Mesenchymal stem cell (in vitro differentiated cells and primary cell): Measurements from ENCODE around the gene RBFOX2.
"Not testable (repeated sequence)": the region's sequence is repeated elsewhere in the genome, so short reads cannot be mapped to it uniquely, and the experiment has no call there.

ENCODE experiments used
- DNase-seq: peaks from one replicate; pipeline ENCODE4 v3.0.0-alpha.2; 2013
- H2AFZ ChIP-seq: one replicate; pipeline ENCODE4 v1.6.1; 2013; ENCODE audit warnings: low read depth, mild to moderate bottlenecking, control low read depth, inconsistent platforms, low read length, moderate library complexity
- H2AK5ac ChIP-seq: 2 replicates; pipeline ENCODE4 v1.6.1; 2013; ENCODE audit warnings: low read length, moderate library complexity, mild to moderate bottlenecking, inconsistent platforms; ENCODE audit not compliant: severe bottlenecking
- H2BK120ac ChIP-seq: one replicate; pipeline ENCODE4 v1.6.1; 2013; ENCODE audit warnings: low read depth, mild to moderate bottlenecking, inconsistent platforms, low read length, moderate library complexity
- H2BK12ac ChIP-seq, 2 experiments: one replicate each; pipeline ENCODE4 v1.6.1; 2013; ENCODE audit warnings: inconsistent platforms in 2 of 2, low read length in 2 of 2, mild to moderate bottlenecking in 2 of 2, moderate library complexity in 2 of 2, control low read depth in 1 of 2
- H2BK15ac ChIP-seq: one replicate; pipeline ENCODE4 v1.6.1; 2013; ENCODE audit warnings: mild to moderate bottlenecking, low read depth, inconsistent platforms; ENCODE audit not compliant: poor library complexity, severe bottlenecking
- H2BK5ac ChIP-seq: 2 replicates; pipeline ENCODE4 v1.6.1; 2013; ENCODE audit warnings: low read depth, mild to moderate bottlenecking, low read length, control low read depth, inconsistent platforms; ENCODE audit not compliant: poor library complexity, severe bottlenecking
- H3K14ac ChIP-seq, 2 experiments: one replicate each; pipeline ENCODE4 v1.6.1; 2013; ENCODE audit warnings: inconsistent platforms in 2 of 2, low read length in 2 of 2, control low read depth in 1 of 2, mild to moderate bottlenecking in 1 of 2, moderate library complexity in 1 of 2
- H3K18ac ChIP-seq, 2 experiments: one replicate each; pipeline ENCODE4 v1.6.1; 2013; ENCODE audit warnings: inconsistent platforms in 2 of 2, low read length in 2 of 2, control low read depth in 1 of 2, low read depth in 1 of 2, mild to moderate bottlenecking in 1 of 2
- H3K23ac ChIP-seq, 2 experiments: one replicate each; pipeline ENCODE4 v1.6.1; 2013; ENCODE audit warnings: inconsistent platforms in 2 of 2, low read length in 2 of 2, mild to moderate bottlenecking in 2 of 2, moderate library complexity in 2 of 2, control low read depth in 1 of 2
- H3K27ac ChIP-seq: 2 replicates; pipeline ENCODE4 v1.5.1; 2013; ENCODE audit warnings: mild to moderate bottlenecking, moderate library complexity, low read length, control low read depth, inconsistent platforms; ENCODE audit not compliant: poor library complexity, severe bottlenecking
- H3K27me3 ChIP-seq, 2 experiments: 2 replicates each; pipeline versions ENCODE4 v1.6.1 to v1.7.0; 2013; ENCODE audit warnings: low read length in 2 of 2, mild to moderate bottlenecking in 2 of 2, moderate library complexity in 2 of 2, control low read depth in 1 of 2, inconsistent platforms in 1 of 2; ENCODE audit not compliant: control insufficient read depth in 1 of 2, insufficient read depth in 1 of 2
- H3K36me3 ChIP-seq, 2 experiments: 2 replicates each; pipeline versions ENCODE4 v1.6.1 to v1.7.0; 2013; ENCODE audit warnings: low read length in 2 of 2, control low read depth in 1 of 2, inconsistent platforms in 1 of 2, low read depth in 1 of 2, mild to moderate bottlenecking in 1 of 2; ENCODE audit not compliant: insufficient read depth in 2 of 2, control insufficient read depth in 1 of 2
- H3K4ac ChIP-seq, 2 experiments: one replicate each; pipeline ENCODE4 v1.6.1; 2013; ENCODE audit warnings: inconsistent platforms in 2 of 2, low read length in 2 of 2, mild to moderate bottlenecking in 2 of 2, moderate library complexity in 2 of 2, control low read depth in 1 of 2, low read depth in 1 of 2
- H3K4me1 ChIP-seq: 2 replicates; pipeline ENCODE4 v1.6.1; 2013; ENCODE audit warnings: low read depth, low read length, control low read depth; ENCODE audit not compliant: control insufficient read depth, insufficient read depth
- H3K4me2 ChIP-seq: 2 replicates; pipeline ENCODE4 v1.6.1; 2013; ENCODE audit warnings: low read length, mild to moderate bottlenecking, inconsistent platforms; ENCODE audit not compliant: poor library complexity, severe bottlenecking
- H3K4me3 ChIP-seq, 2 experiments: 2 replicates each; pipeline versions ENCODE4 v1.5.1 to v1.7.0; 2013; ENCODE audit warnings: low read length in 2 of 2, mild to moderate bottlenecking in 2 of 2, control low read depth in 1 of 2, low read depth in 1 of 2; ENCODE audit not compliant: insufficient read depth in 1 of 2
- H3K79me1 ChIP-seq: replicated peaks from 2 replicates; pipeline ENCODE4 v1.6.1; 2013; ENCODE audit warnings: mild to moderate bottlenecking, control low read depth, low read length, inconsistent platforms; ENCODE audit not compliant: poor library complexity, severe bottlenecking
- H3K9ac ChIP-seq: 2 replicates; pipeline ENCODE4 v1.7.0; 2013; ENCODE audit warnings: mild to moderate bottlenecking, low read length, moderate library complexity
- H3K9me3 ChIP-seq: 2 replicates; pipeline ENCODE4 v1.7.0; 2013; ENCODE audit warnings: mild to moderate bottlenecking, low read length; ENCODE audit not compliant: control insufficient read depth
- H4K8ac ChIP-seq: one replicate; pipeline ENCODE4 v1.6.1; 2013; ENCODE audit warnings: inconsistent platforms, mild to moderate bottlenecking, low read length, moderate library complexity
- H4K91ac ChIP-seq: one replicate; pipeline ENCODE4 v1.6.1; 2013; ENCODE audit warnings: mild to moderate bottlenecking, low read length, inconsistent platforms
- WGBS: methylation state at CpG from one replicate; pipeline ENCODE4 v1.1.7; 2013; ENCODE audit warnings: mixed read lengths; 5-methylcytosine and 5-hydroxymethylcytosine counted together

The RBFOX2 gene

DNA sequence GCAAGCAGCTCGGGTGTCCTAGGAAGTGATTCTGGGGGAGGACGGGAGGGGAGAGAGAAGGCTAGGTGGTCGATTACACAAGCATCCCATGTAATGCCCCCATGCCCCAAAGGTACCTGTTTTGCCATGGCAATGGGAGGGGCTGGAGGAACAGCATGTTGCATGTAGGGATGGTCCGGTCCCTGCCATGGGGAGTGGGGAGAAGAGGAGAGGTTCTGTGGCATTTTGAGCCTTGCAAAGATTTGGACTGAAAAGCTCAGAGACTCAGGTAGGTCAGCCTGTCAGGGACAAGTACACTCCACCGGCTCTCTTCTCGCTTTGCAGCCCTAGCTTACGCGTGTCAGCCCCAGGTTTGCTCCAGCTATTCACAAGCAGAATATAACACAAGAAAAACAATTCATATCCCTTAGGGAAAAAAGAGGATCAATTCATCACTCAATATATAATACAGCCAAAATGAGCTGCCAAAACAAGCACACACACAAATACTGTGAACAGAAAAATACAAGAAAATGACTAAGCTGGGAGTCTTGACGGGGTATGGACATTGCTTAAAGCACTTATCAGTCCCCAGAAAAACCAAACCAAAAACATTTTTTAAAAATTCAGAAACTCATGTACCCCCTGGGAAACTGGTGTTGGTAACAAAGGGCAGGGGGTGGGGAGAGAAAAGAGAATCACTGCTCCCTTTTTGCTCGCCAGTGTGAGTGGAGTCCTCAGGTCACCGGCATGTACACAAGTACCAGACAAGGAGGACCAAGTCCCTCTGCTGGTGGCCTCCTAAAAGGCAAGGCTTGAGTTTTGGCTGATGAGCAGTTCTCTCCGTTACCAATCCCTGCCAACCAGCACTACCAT, 289.3 kb downstream of the RBFOX2 start:
- H3K79me1 ChIP-seq: peaks cover 10% of the 10 kb centered on the region
- H2BK15ac ChIP-seq: no peak overlapping the region
- H4K8ac ChIP-seq: no peak overlapping the region
- H3K4me1 ChIP-seq: peaks cover 6% of the 10 kb centered on the region
- no peak overlapping the region for H2BK120ac ChIP-seq
- peak; percentile 13 for DNase-seq
- no peak overlapping the region for H2BK12ac ChIP-seq
- H3K9me3 ChIP-seq: no peaks in the 10 kb centered on the region
- no peak overlapping the region for H3K4ac ChIP-seq
- H3K27ac ChIP-seq: no peak overlapping the region
- 97% methylated on average over 11 of the region's 12 CpGs for WGBS
- H3K14ac ChIP-seq: no peak overlapping the region
- no peak overlapping the region for H2AK5ac ChIP-seq
- no peak overlapping the region for H3K4me3 ChIP-seq
- peak overlapping the region; percentile 11 for H3K9ac ChIP-seq
- no peak overlapping the region for H3K4me2 ChIP-seq
- no peak overlapping the region for H3K18ac ChIP-seq
- no peak overlapping the region for H3K23ac ChIP-seq
- no peak overlapping the region for H4K91ac ChIP-seq
- H2BK5ac ChIP-seq: no peak overlapping the region
- no peaks in the 10 kb centered on the region for H3K27me3 ChIP-seq
- H2AFZ ChIP-seq: no peak overlapping the region
- peaks cover 26 to 70% of the 10 kb centered on the region in 2 experiments for H3K36me3 ChIP-seq

DNA sequence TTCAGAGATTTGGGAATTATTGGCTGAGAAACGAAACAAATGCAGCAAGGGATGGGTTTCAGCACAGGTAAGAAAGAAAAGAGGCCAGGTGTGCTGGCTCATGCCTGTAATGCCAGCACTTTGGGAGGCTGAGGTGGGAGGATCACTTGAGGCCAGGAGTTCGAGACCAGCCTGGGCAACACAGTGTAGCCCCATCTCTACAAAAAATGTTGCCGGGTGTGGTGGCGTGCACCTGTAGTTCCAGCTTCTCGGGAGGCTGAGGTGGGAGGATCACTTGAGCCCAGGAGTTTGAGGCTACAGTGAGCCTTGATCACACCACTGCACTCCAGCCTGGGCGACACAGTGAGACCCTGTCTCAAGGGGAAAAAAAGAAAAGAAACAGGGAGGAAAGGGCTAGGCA, 290.7 kb downstream of the RBFOX2 start:
- 96% methylated on average over 6 of the region's 6 CpGs for WGBS
- H2AK5ac ChIP-seq, H2BK12ac ChIP-seq, H3K4me3 ChIP-seq, H3K4ac ChIP-seq, H3K14ac ChIP-seq, H3K9ac ChIP-seq, H3K18ac ChIP-seq, H3K4me2 ChIP-seq, H3K27me3 ChIP-seq, H3K9me3 ChIP-seq, H3K4me1 ChIP-seq, DNase-seq, H4K8ac ChIP-seq, H2BK5ac ChIP-seq, H3K27ac ChIP-seq, H2AFZ ChIP-seq, H2BK15ac ChIP-seq, H4K91ac ChIP-seq, H3K23ac ChIP-seq, H2BK120ac ChIP-seq: not testable (repeated sequence)
- H3K79me1 ChIP-seq: peaks cover 10% of the 10 kb centered on the region
- peaks cover 26 to 55% of the 10 kb centered on the region in 2 experiments for H3K36me3 ChIP-seq

DNA sequence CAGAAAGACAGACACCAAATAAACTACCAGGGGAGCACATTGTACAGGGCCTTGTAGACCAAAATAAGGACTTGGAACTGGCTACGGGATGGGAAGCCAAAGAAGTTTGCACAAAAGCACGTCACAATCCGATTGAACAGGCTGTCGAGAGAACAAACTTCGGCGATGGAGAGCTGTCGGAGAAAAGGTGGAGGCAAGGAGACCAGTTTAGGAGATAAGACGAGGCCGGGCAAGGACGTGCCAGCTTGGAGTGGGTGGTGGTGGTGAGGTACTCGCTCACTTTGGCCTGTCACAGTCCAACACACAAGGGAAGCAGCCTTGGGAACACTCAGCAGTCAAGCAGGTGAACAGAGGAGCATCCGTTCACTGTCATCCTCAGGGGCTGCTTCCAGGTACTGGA, 291.9 kb downstream of the RBFOX2 start:
- H2BK12ac ChIP-seq: no peak overlapping the region
- no peak overlapping the region for H3K9ac ChIP-seq
- DNase-seq: no peak
- H3K23ac ChIP-seq: no peak overlapping the region
- H2AFZ ChIP-seq: no peak overlapping the region
- H3K14ac ChIP-seq: no peak overlapping the region
- no peak overlapping the region for H2AK5ac ChIP-seq
- no peak overlapping the region for H4K8ac ChIP-seq
- peaks cover 3% of the 10 kb centered on the region for H3K4me1 ChIP-seq
- H3K4me2 ChIP-seq: no peak overlapping the region
- peaks cover 29 to 46% of the 10 kb centered on the region in 2 experiments for H3K36me3 ChIP-seq
- H4K91ac ChIP-seq: no peak overlapping the region
- H3K27ac ChIP-seq: no peak overlapping the region
- no peak overlapping the region for H2BK15ac ChIP-seq
- no peak overlapping the region for H3K18ac ChIP-seq
- H2BK120ac ChIP-seq: no peak overlapping the region
- no peak overlapping the region for H3K4ac ChIP-seq
- peaks cover 10% of the 10 kb centered on the region for H3K79me1 ChIP-seq
- H3K27me3 ChIP-seq: no peaks in the 10 kb centered on the region
- WGBS: 97% methylated on average over 12 of the region's 12 CpGs
- no peak overlapping the region for H3K4me3 ChIP-seq
- no peak overlapping the region for H2BK5ac ChIP-seq
- H3K9me3 ChIP-seq: no peaks in the 10 kb centered on the region

DNA sequence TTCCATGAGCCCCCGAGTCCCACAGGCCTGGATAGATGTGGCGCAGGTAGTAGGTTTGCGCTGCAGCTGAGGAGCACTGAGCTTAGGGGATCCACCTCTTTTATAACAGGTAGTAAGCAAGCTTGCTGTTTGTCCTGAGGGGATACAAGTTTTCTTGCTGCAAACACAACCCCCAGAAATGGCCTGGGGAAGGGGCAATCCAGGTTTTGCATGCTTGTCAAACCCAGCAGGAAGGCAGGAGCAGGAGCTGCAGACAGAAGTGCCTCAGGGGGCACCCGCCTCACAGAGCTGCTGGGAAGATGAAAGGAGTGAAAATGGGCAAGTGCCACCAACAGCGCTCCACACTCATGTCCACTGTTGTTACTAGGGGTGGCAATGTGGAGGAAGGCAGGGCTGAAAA, 292.5 kb downstream of the RBFOX2 start:
- no peak for DNase-seq
- no peak overlapping the region for H2BK12ac ChIP-seq
- no peak overlapping the region for H3K4me2 ChIP-seq
- no peak overlapping the region for H2AFZ ChIP-seq
- H3K27me3 ChIP-seq: no peaks in the 10 kb centered on the region
- H3K4me1 ChIP-seq: peaks cover 1% of the 10 kb centered on the region
- H3K4ac ChIP-seq: no peak overlapping the region
- H4K91ac ChIP-seq: no peak overlapping the region
- WGBS: over 99% methylated on average over 5 of the region's 5 CpGs
- no peak overlapping the region for H3K23ac ChIP-seq
- H3K36me3 ChIP-seq: peaks cover 29 to 43% of the 10 kb centered on the region in 2 experiments
- H3K9me3 ChIP-seq: no peaks in the 10 kb centered on the region
- H3K4me3 ChIP-seq: no peak overlapping the region
- no peak overlapping the region for H3K27ac ChIP-seq
- no peak overlapping the region for H2BK15ac ChIP-seq
- no peak overlapping the region for H3K9ac ChIP-seq
- no peak overlapping the region for H2AK5ac ChIP-seq
- H3K79me1 ChIP-seq: peaks cover 9% of the 10 kb centered on the region
- no peak overlapping the region for H2BK5ac ChIP-seq
- H3K18ac ChIP-seq: no peak overlapping the region
- no peak overlapping the region for H2BK120ac ChIP-seq
- no peak overlapping the region for H4K8ac ChIP-seq
- H3K14ac ChIP-seq: no peak overlapping the region
